SK-N-MC (cell line): ENCODE results near the gene CMTM8.

Experiments
- EZH2 ChIP-seq: fragments of 200-600 bp; sonication (generic); IDR thresholded peaks from one replicate; pipeline ENCODE4 v1.6.1; 2017; ENCODE audit warnings: antibody characterized with exemption
- FOXP2 ChIP-seq: optimal IDR thresholded peaks from 2 replicates; pipeline ENCODE3; 2011; ENCODE audit warnings: mild to moderate bottlenecking, moderate library complexity; ENCODE audit not compliant: insufficient read depth; ENCODE audit errors: extremely low read length, control extremely low read depth
- POLR2AphosphoS5 ChIP-seq: IDR thresholded peaks from 2 replicates; pipeline ENCODE4 v1.6.1; 2012; ENCODE audit warnings: mild to moderate bottlenecking, low read depth, low read length, borderline replicate concordance

DNA sequence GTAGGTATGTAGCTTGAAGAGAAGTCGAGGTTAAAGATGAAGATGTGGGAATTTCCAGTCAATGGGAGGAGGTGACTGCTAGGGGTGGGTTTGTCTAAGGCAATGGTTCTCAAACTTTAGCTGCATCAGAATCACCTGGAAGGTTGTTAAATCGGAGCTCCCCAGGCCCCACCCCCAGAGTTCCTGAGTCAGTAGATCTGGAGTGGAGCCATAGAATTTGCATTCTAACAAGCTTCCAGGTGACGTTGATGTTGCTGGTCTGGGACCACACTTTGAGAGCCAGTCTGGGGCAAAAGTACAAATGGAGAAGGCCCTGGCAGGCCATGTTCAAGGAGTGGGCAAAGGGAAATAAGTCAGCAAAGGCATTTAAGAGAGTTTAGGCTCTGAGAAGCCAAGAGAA is 69.1 kb downstream of the CMTM8 start:
- TF ChIP-seq EZH2 (no peak), POLR2AphosphoS5 (no peak), FOXP2 (no peak)
